Parathyroid adenoma (tissue), 2 donors: ENCODE results near the gene SAP30L.

Experiments
- H2AFZ ChIP-seq: fragments of 300-600 bp; sonication (generic); one replicate; pipeline ENCODE4 v1.7.0; 2017; ENCODE audit warnings: antibody characterized with exemption, mild to moderate bottlenecking
- H3K27ac ChIP-seq: fragments of 300-600 bp; sonication (generic); one replicate; pipeline ENCODE4 v1.7.0; 2017
- H3K27me3 ChIP-seq: fragments of 300-600 bp; sonication (generic); one replicate; pipeline ENCODE4 v1.7.0; 2017; ENCODE audit warnings: low read length; ENCODE audit not compliant: control insufficient read depth, insufficient read depth
- H3K36me3 ChIP-seq: fragments of 300-600 bp; sonication (generic); one replicate; pipeline ENCODE4 v1.7.0; 2017; ENCODE audit warnings: low read length; ENCODE audit not compliant: control insufficient read depth, insufficient read depth
- H3K4me1 ChIP-seq: fragments of 300-600 bp; sonication (generic); one replicate; pipeline ENCODE4 v1.7.0; 2017; ENCODE audit warnings: control low read depth
- H3K4me2 ChIP-seq: fragments of 300-600 bp; sonication (generic); one replicate; pipeline ENCODE4 v1.7.0; 2017; ENCODE audit warnings: low read length
- H3K4me3 ChIP-seq: fragments of 300-600 bp; sonication (generic); one replicate; pipeline ENCODE4 v1.7.0; 2017; ENCODE audit warnings: low read depth, low read length
- H3K79me2 ChIP-seq: fragments of 300-600 bp; sonication (generic); one replicate; pipeline ENCODE4 v1.7.0; 2017; ENCODE audit warnings: control low read depth
- H3K9ac ChIP-seq: fragments of 300-600 bp; sonication (generic); one replicate; pipeline ENCODE4 v1.7.0; 2017; ENCODE audit warnings: mild to moderate bottlenecking
- H3K9me3 ChIP-seq: fragments of 300-600 bp; sonication (generic); one replicate; pipeline ENCODE4 v1.7.0; 2017; ENCODE audit warnings: low read length; ENCODE audit not compliant: control insufficient read depth
- CTCF ChIP-seq: fragments of 300-600 bp; sonication (generic); IDR thresholded peaks from one replicate; pipeline ENCODE4 v1.7.0; 2017; ENCODE audit warnings: antibody characterized with exemption, mild to moderate bottlenecking
- donor health status: primary hyperparathyroidism.

The SAP30L gene

GRCh38 chr5:154428208-154428607, 17.6 kb upstream of the SAP30L start:
- Histone ChIP-seq H3K9me3 (no peaks in the 10 kb centered on the region), H3K4me1 (no peaks in the 10 kb centered on the region), H3K79me2 (no peaks in the 10 kb centered on the region), H3K27me3 (no peaks in the 10 kb centered on the region), H3K4me2 (no peak overlapping the region), H3K36me3 (no peaks in the 10 kb centered on the region), H3K27ac (no peak overlapping the region), H2AFZ (no peak overlapping the region), H3K9ac (no peak overlapping the region), H3K4me3 (no peak overlapping the region)
- TF ChIP-seq CTCF: no peak

GRCh38 chr5:154429341-154429740, 16.5 kb upstream of the SAP30L start:
- TF ChIP-seq CTCF: no peak
- no peak overlapping the region for H3K9ac ChIP-seq
- no peaks in the 10 kb centered on the region for H3K79me2 ChIP-seq
- no peak overlapping the region for H3K4me2 ChIP-seq
- H3K9me3 ChIP-seq: no peaks in the 10 kb centered on the region
- no peaks in the 10 kb centered on the region for H3K4me1 ChIP-seq
- H3K27ac ChIP-seq: no peak overlapping the region
- H3K4me3 ChIP-seq: no peak overlapping the region
- H3K36me3 ChIP-seq: no peaks in the 10 kb centered on the region
- no peaks in the 10 kb centered on the region for H3K27me3 ChIP-seq
- H2AFZ ChIP-seq: no peak overlapping the region

GRCh38 chr5:154430466-154430865, 15.3 kb upstream of the SAP30L start:
- H3K36me3 ChIP-seq: no peaks in the 10 kb centered on the region
- H3K4me3 ChIP-seq: no peak overlapping the region
- H3K27me3 ChIP-seq: no peaks in the 10 kb centered on the region
- H2AFZ ChIP-seq: no peak overlapping the region
- H3K9me3 ChIP-seq: no peaks in the 10 kb centered on the region
- TF ChIP-seq CTCF: no peak
- no peaks in the 10 kb centered on the region for H3K4me1 ChIP-seq
- H3K79me2 ChIP-seq: no peaks in the 10 kb centered on the region
- no peak overlapping the region for H3K9ac ChIP-seq
- no peak overlapping the region for H3K27ac ChIP-seq
- no peak overlapping the region for H3K4me2 ChIP-seq

- Histone ChIP-seq H3K4me3 (no peak overlapping the region), H3K79me2 (no peaks in the 10 kb centered on the region), H3K36me3 (no peaks in the 10 kb centered on the region), H3K4me1 (no peaks in the 10 kb centered on the region), H3K4me2 (no peak overlapping the region), H3K27me3 (no peaks in the 10 kb centered on the region), H3K9me3 (no peaks in the 10 kb centered on the region), H3K27ac (no peak overlapping the region), H3K9ac (no peak overlapping the region), H2AFZ (no peak overlapping the region)
- TF ChIP-seq CTCF: no peak
Observed at GRCh38 chr5:154430961-154431630, 14.7 kb upstream of the SAP30L start.

- H3K27ac ChIP-seq: no peak overlapping the region
- no peaks in the 10 kb centered on the region for H3K27me3 ChIP-seq
- H3K4me3 ChIP-seq: no peak overlapping the region
- no peak for TF ChIP-seq CTCF
- no peak overlapping the region for H2AFZ ChIP-seq
- H3K9ac ChIP-seq: no peak overlapping the region
- H3K79me2 ChIP-seq: no peaks in the 10 kb centered on the region
- H3K36me3 ChIP-seq: no peaks in the 10 kb centered on the region
- no peaks in the 10 kb centered on the region for H3K4me1 ChIP-seq
- no peaks in the 10 kb centered on the region for H3K9me3 ChIP-seq
- no peak overlapping the region for H3K4me2 ChIP-seq
Observed at GRCh38 chr5:154435226-154435625, 10.6 kb upstream of the SAP30L start.
